Measurements from ENCODE around the gene RXFP1. TPM values are rescaled to one million over a fixed set of nuclear protein-coding genes. Genes with fewer than 3 reads are reported as not detected.

Gene RXFP1
- total and polyA plus RNA-seq, 4 donors: 0.24 to 1.5 (median 0.80) TPM

DNA sequence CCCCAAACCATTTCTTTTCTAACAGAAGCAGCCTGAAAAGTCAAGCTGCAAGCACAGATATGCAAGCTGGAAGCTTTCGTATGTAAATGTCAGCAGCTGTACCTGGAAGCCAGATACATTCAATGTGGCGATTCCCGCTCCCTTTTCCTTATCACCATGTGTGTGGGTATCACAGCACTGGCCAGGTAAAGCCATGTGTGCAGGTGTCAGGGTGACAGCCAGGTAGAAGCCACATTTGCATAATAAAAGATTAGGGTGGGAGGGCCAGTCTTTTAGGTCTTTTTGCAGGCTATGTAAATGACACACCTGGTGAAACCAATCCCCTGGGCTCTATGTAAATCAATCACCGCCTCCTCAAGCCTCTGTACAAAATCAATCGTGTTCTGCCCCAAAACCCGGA, 50.1 kb downstream of the RXFP1 start:
- DNase-seq (ENCODE audit: low spot score): no peak
- H3K27me3 ChIP-seq (ENCODE audit: control insufficient read depth in 4 of 4, insufficient read depth in 4 of 4, low read length in 3 of 4): no peaks in the 10 kb centered on the region
- no peak overlapping the region for H3K4me3 ChIP-seq (ENCODE audit: low read depth in 1 of 3, low read length in 3 of 3)
- H3K9ac ChIP-seq (ENCODE audit: low read depth in 1 of 2, low read length in 2 of 2): no peak overlapping the region
- WGBS: 85% methylated on average over 6 of the region's 6 CpGs
- no peaks in the 10 kb centered on the region for H3K9me3 ChIP-seq (ENCODE audit: control insufficient read depth in 4 of 4, low read length in 3 of 4)
- H3K4me1 ChIP-seq (ENCODE audit: control insufficient read depth in 4 of 4, insufficient read depth in 4 of 4, low read length in 3 of 4): no peaks in the 10 kb centered on the region
- H3K27ac ChIP-seq (ENCODE audit: low read depth in 1 of 2, low read length in 2 of 2): no peak overlapping the region
- H3K36me3 ChIP-seq (ENCODE audit: control insufficient read depth in 4 of 4, insufficient read depth in 3 of 4, low read depth in 1 of 4, low read length in 3 of 4): no peaks in the 10 kb centered on the region
- TF ChIP-seq RAD21 (IDR thresholded peaks at IDR 0.05) (no peak), HNF4G (IDR thresholded peaks at IDR 0.05) (no peak)
- TF ChIP-seq, protein P1, sequence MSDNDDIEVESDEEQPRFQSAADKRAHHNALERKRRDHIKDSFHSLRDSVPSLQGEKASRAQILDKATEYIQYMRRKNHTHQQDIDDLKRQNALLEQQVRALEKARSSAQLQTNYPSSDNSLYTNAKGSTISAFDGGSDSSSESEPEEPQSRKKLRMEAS (IDR thresholded peaks at IDR 0.05): no peak
- TF ChIP-seq, protein P2, sequence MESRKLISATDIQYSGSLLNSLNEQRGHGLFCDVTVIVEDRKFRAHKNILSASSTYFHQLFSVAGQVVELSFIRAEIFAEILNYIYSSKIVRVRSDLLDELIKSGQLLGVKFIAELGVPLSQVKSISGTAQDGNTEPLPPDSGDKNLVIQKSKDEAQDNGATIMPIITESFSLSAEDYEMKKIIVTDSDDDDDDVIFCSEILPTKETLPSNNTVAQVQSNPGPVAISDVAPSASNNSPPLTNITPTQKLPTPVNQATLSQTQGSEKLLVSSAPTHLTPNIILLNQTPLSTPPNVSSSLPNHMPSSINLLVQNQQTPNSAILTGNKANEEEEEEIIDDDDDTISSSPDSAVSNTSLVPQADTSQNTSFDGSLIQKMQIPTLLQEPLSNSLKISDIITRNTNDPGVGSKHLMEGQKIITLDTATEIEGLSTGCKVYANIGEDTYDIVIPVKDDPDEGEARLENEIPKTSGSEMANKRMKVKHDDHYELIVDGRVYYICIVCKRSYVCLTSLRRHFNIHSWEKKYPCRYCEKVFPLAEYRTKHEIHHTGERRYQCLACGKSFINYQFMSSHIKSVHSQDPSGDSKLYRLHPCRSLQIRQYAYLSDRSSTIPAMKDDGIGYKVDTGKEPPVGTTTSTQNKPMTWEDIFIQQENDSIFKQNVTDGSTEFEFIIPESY (IDR thresholded peaks at IDR 0.05): no peak

DNA sequence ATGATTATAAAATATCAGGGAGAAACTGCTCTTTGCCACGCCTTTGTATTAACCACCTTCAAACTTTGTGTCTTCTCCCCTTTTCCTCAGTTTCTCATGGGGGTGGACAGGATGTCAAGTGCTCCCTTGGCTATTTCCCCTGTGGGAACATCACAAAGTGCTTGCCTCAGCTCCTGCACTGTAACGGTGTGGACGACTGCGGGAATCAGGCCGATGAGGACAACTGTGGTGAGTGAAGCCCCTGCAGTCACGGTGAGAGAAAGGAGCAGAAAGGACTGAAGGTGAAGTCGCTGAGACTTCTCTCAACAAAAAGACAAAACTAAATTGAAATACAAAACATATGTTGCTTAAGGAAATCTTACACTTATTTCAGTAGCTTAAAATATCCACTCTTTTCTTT, 50.9 kb downstream of the RXFP1 start:
- 79% methylated on average over 7 of the region's 7 CpGs for WGBS
- no peaks in the 10 kb centered on the region for H3K27me3 ChIP-seq (ENCODE audit: control insufficient read depth in 4 of 4, insufficient read depth in 4 of 4, low read length in 3 of 4)
- DNase-seq (ENCODE audit: low spot score): no peak
- H3K27ac ChIP-seq (ENCODE audit: low read depth in 1 of 2, low read length in 2 of 2): no peak overlapping the region
- H3K4me3 ChIP-seq (ENCODE audit: low read depth in 1 of 3, low read length in 3 of 3): no peak overlapping the region
- H3K9me3 ChIP-seq (ENCODE audit: control insufficient read depth in 4 of 4, low read length in 3 of 4): no peaks in the 10 kb centered on the region
- TF ChIP-seq, protein P3, sequence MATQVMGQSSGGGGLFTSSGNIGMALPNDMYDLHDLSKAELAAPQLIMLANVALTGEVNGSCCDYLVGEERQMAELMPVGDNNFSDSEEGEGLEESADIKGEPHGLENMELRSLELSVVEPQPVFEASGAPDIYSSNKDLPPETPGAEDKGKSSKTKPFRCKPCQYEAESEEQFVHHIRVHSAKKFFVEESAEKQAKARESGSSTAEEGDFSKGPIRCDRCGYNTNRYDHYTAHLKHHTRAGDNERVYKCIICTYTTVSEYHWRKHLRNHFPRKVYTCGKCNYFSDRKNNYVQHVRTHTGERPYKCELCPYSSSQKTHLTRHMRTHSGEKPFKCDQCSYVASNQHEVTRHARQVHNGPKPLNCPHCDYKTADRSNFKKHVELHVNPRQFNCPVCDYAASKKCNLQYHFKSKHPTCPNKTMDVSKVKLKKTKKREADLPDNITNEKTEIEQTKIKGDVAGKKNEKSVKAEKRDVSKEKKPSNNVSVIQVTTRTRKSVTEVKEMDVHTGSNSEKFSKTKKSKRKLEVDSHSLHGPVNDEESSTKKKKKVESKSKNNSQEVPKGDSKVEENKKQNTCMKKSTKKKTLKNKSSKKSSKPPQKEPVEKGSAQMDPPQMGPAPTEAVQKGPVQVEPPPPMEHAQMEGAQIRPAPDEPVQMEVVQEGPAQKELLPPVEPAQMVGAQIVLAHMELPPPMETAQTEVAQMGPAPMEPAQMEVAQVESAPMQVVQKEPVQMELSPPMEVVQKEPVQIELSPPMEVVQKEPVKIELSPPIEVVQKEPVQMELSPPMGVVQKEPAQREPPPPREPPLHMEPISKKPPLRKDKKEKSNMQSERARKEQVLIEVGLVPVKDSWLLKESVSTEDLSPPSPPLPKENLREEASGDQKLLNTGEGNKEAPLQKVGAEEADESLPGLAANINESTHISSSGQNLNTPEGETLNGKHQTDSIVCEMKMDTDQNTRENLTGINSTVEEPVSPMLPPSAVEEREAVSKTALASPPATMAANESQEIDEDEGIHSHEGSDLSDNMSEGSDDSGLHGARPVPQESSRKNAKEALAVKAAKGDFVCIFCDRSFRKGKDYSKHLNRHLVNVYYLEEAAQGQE (IDR thresholded peaks at IDR 0.05): no peak
- H3K4me1 ChIP-seq (ENCODE audit: control insufficient read depth in 4 of 4, insufficient read depth in 4 of 4, low read length in 3 of 4): no peaks in the 10 kb centered on the region
- no peak overlapping the region for H3K9ac ChIP-seq (ENCODE audit: low read depth in 1 of 2, low read length in 2 of 2)
- H3K36me3 ChIP-seq (ENCODE audit: control insufficient read depth in 4 of 4, insufficient read depth in 3 of 4, low read depth in 1 of 4, low read length in 3 of 4): no peaks in the 10 kb centered on the region

DNA sequence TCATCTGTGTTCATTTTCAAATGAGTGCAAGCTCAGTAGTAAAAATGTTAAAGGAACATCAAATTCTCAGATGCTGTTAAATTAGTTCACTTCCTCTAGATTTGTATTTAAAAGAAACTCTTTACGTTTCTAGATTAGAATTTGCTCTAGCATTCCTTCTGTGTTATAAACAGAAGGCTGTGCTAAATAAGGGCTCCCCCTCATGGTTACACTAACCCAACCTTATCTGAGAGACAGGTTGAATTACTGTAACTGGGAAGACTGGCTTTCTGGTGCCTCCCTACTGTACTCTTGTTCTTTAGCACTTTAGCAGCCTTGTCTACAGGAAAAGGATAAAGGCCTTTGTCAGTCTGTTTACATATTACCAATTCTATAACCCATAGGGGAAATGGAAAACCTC, 56.8 kb downstream of the RXFP1 start:
- H3K9ac ChIP-seq (ENCODE audit: low read depth in 1 of 2, low read length in 2 of 2): no peak overlapping the region
- no peaks in the 10 kb centered on the region for H3K36me3 ChIP-seq (ENCODE audit: control insufficient read depth in 4 of 4, insufficient read depth in 3 of 4, low read depth in 1 of 4, low read length in 3 of 4)
- TF ChIP-seq NR2F2 (IDR thresholded peaks at IDR 0.05) (no peak), RAD21 (IDR thresholded peaks at IDR 0.05) (no peak), FOXA1 (IDR thresholded peaks at IDR 0.05) (no peak), GABPA (IDR thresholded peaks at IDR 0.05 in 1 of 2, conservative IDR thresholded peaks at IDR 0.05 in 1 of 2) (no peak), EGR1 (IDR thresholded peaks at IDR 0.05; ENCODE audit: low read depth in 2 of 2) (no peak), YY1 (IDR thresholded peaks at IDR 0.05) (no peak), TAF1 (conservative IDR thresholded peaks at IDR 0.05) (no peak), FOXA2 (IDR thresholded peaks at IDR 0.05) (no peak), RXRA (IDR thresholded peaks at IDR 0.05) (no peak), SP1 (IDR thresholded peaks at IDR 0.05) (no peak), HNF4G (IDR thresholded peaks at IDR 0.05) (no peak), JUND (IDR thresholded peaks at IDR 0.05) (no peak)
- TF ChIP-seq, protein P1 (IDR thresholded peaks at IDR 0.05): no peak
- TF ChIP-seq, protein P4, sequence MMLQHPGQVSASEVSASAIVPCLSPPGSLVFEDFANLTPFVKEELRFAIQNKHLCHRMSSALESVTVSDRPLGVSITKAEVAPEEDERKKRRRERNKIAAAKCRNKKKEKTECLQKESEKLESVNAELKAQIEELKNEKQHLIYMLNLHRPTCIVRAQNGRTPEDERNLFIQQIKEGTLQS (IDR thresholded peaks at IDR 0.05): no peak
- TF ChIP-seq, protein P3 (IDR thresholded peaks at IDR 0.05): no peak
- H3K4me3 ChIP-seq (ENCODE audit: low read depth in 1 of 3, low read length in 3 of 3): no peak overlapping the region
- 38% methylated on average over 1 of the region's 1 CpG for WGBS
- H3K27ac ChIP-seq (ENCODE audit: low read depth in 1 of 2, low read length in 2 of 2): no peak overlapping the region
- no peaks in the 10 kb centered on the region for H3K9me3 ChIP-seq (ENCODE audit: control insufficient read depth in 4 of 4, low read length in 3 of 4)
- no peak for DNase-seq (ENCODE audit: low spot score)
- no peaks in the 10 kb centered on the region for H3K4me1 ChIP-seq (ENCODE audit: control insufficient read depth in 4 of 4, insufficient read depth in 4 of 4, low read length in 3 of 4)
- H3K27me3 ChIP-seq (ENCODE audit: control insufficient read depth in 4 of 4, insufficient read depth in 4 of 4, low read length in 3 of 4): no peaks in the 10 kb centered on the region

Data from liver (tissue), 9 donors.